Lower leg skin (tissue), 4 donors: ENCODE results near the gene FGG. TPM values are rescaled to one million over a fixed set of nuclear protein-coding genes. Genes with fewer than 3 reads are reported as not detected.

Experiments used
- DNase-seq, 2 donors: peaks; one replicate each; pipeline ENCODE4 v3.0.0-alpha.2; 2019; ENCODE audit warnings: low spot score in 2 of 2
- H3K4me3 ChIP-seq: fragments of 200-600 bp; sonication (generic); 2 replicates; pipeline ENCODE4 v1.5.1; 2017; ENCODE audit warnings: mild to moderate bottlenecking, low read depth; ENCODE audit not compliant: poor library complexity, severe bottlenecking
- POLR2A ChIP-seq, 2 donors: fragments of 450-650 bp; IDR thresholded peaks; one replicate each; pipeline ENCODE4 v1.6.1; 2016 to 2017; ENCODE audit warnings: antibody characterized with exemption in 2 of 2, mild to moderate bottlenecking in 1 of 2, moderate library complexity in 1 of 2
- WGBS, 2 donors: methylation state at CpG; one replicate each; pipeline ENCODE4 v1.1.5; 2018; 5-methylcytosine and 5-hydroxymethylcytosine counted together
- intact Hi-C: fragments of 100-400 bp; cut with DNase I; formaldehyde crosslinking; loops from one replicate; pipeline ENCODE4 v1.15.0; 2023; ENCODE audit warnings: low total_unique reads
- total RNA-seq, 4 donors: library from RNA; depleted of rRNA; stranded (reverse); fragments of >200 nt; gene quantifications; one replicate each; pipeline ENCODE4 v1.1.0, GENCODE V29; 2016
- TF ChIP-seq, protein P1 (sequence below), 3 donors: fragments of 450-650 bp; IDR thresholded peaks; one replicate each; pipeline ENCODE4 v1.5.1; 2016; ENCODE audit warnings: antibody characterized with exemption in 3 of 3, mild to moderate bottlenecking in 3 of 3, moderate library complexity in 2 of 3

The FGG gene
- total RNA-seq, 4 donors from 2014 or later = not detected

DNA sequence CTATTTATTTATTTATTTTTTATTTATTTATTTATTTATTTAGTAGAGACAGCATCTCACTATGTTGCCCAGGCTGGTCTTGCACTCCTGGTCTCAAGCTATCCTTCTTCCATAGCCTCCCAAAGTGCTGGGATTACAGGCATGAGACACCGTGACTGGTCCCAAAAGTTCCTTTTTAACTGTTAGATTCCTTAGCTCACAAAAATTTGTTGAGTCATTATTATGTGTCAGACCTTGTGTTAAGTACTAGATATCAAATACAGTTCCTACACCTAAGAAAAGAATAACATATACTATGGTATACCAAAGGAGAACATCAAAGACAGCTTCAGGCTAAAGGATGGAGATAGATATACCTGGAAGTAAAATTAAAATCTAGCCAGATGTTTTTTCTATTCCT is 33.5 kb downstream of the FGG start:
- TF ChIP-seq, protein P1, sequence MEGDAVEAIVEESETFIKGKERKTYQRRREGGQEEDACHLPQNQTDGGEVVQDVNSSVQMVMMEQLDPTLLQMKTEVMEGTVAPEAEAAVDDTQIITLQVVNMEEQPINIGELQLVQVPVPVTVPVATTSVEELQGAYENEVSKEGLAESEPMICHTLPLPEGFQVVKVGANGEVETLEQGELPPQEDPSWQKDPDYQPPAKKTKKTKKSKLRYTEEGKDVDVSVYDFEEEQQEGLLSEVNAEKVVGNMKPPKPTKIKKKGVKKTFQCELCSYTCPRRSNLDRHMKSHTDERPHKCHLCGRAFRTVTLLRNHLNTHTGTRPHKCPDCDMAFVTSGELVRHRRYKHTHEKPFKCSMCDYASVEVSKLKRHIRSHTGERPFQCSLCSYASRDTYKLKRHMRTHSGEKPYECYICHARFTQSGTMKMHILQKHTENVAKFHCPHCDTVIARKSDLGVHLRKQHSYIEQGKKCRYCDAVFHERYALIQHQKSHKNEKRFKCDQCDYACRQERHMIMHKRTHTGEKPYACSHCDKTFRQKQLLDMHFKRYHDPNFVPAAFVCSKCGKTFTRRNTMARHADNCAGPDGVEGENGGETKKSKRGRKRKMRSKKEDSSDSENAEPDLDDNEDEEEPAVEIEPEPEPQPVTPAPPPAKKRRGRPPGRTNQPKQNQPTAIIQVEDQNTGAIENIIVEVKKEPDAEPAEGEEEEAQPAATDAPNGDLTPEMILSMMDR (IDR thresholded peaks at IDR 0.05) = no peak
- TF ChIP-seq POLR2A (IDR thresholded peaks at IDR 0.05) = no peak
- intact Hi-C loops = no loop called here
- no peak overlapping the region for H3K4me3 ChIP-seq
- 55 to 86% methylated on average over 1 of the region's 1 CpG for WGBS, 2 donors
- DNase-seq = no peak

DNA sequence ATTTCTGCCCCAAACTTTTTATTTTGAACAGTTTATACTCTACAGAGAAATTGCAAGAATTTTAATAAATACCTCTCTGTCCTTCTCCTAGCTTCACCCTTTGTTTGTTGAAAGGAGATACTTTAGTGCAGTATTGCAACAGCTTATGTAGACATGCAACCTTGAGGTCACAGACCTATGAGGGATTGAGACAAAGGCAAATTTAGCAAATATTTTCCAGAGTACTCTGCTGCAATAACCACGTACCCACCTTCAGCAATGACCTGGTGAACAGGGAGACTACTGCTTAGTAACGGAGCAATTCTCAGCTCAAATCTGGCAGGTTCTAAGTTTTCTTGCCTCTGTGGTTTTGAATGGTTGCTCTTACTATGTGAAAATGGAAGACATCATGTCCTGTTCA is 35.1 kb downstream of the FGG start:
- intact Hi-C loops = no loop called here
- TF ChIP-seq, protein P1 (IDR thresholded peaks at IDR 0.05) = no peak
- TF ChIP-seq POLR2A (IDR thresholded peaks at IDR 0.05) = no peak
- no peak for DNase-seq
- 64 to 72% methylated on average over 2 of the region's 2 CpGs for WGBS, 2 donors
- H3K4me3 ChIP-seq = no peak overlapping the region

DNA sequence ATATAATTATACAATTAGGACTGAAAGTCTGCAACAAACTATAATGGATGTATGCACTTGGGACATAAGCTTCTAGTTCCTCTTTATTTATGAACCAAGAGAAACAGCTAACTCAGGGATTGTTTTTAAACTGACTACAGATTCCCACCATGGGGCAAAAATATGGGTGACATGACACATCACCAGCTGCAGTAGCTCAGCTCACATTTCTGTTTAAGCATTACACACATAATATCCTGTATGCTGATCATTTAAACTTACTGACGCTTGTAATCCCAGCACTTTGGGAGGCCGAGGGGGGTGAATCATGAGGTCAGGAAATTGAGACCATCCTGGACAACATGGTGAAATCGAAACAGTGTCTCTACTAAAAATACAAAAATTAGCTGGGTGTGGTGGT is 38.1 kb downstream of the FGG start:
- H3K4me3 ChIP-seq = no peak overlapping the region
- intact Hi-C loops = no loop called here
- DNase-seq = no peak
- no peak for TF ChIP-seq POLR2A (IDR thresholded peaks at IDR 0.05)
- TF ChIP-seq, protein P1 (IDR thresholded peaks at IDR 0.05) = no peak
- WGBS, 2 donors = 75 to 82% methylated on average over 3 of the region's 3 CpGs

DNA sequence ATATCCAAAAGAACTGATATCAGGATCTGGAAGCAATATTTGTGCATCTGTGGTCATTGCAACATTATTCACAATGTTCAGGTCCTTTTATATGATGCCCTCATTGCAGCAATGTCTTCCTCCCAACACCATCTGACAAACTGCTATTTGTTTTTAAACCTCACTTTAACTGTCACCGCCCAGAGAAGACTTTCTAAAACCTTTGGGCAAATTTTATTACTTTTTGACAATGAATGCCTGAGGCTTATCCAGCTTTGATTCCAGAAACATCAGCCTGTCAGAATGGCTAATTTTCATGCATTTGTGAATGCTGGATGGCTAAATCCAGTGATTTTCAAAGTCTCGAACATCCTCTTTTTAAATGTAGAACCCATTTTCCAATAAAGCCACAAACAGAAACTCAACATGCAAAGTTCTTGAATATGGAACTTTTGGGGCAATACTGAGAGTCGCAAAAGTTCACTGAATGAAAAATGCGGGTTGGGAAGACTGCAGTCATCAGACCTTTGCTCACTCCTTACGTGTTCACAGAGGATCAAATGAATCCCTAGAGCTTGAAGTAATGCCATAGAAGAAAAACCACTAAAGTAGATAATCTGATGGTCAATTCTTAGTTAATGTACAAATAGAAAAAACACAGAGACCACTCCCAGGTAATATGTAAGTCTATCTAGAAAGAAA is 39.1 kb downstream of the FGG start:
- DNase-seq = no peak
- intact Hi-C loops = no loop called here
- no peak overlapping the region for H3K4me3 ChIP-seq
- WGBS, 2 donors = 81 to 82% methylated on average over 5 of the region's 5 CpGs
- TF ChIP-seq POLR2A (IDR thresholded peaks at IDR 0.05) = no peak
- TF ChIP-seq, protein P1 (IDR thresholded peaks at IDR 0.05) = no peak

DNA sequence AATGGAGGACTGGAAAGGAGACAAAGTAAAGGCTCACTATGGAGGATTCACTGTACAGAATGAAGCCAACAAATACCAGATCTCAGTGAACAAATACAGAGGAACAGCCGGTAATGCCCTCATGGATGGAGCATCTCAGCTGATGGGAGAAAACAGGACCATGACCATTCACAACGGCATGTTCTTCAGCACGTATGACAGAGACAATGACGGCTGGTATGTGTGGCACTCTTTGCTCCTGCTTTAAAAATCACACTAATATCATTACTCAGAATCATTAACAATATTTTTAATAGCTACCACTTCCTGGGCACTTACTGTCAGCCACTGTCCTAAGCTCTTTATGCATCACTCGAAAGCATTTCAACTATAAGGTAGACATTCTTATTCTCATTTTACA is 42.9 kb downstream of the FGG start:
- TF ChIP-seq POLR2A (IDR thresholded peaks at IDR 0.05) = no peak
- TF ChIP-seq, protein P1 (IDR thresholded peaks at IDR 0.05) = no peak
- no peak overlapping the region for H3K4me3 ChIP-seq
- 90 to 92% methylated on average over 5 of the region's 5 CpGs for WGBS, 2 donors
- no peak for DNase-seq
- intact Hi-C loops = no loop called here

DNA sequence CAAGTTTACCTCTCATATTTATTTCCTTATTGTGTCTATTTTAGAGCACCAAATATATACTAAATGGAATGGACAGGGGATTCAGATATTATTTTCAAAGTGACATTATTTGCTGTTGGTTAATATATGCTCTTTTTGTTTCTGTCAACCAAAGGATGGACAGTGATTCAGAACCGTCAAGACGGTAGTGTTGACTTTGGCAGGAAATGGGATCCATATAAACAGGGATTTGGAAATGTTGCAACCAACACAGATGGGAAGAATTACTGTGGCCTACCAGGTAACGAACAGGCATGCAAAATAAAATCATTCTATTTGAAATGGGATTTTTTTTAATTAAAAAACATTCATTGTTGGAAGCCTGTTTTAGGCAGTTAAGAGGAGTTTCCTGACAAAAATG is 43.4 kb downstream of the FGG start:
- no peak overlapping the region for H3K4me3 ChIP-seq
- TF ChIP-seq, protein P1 (IDR thresholded peaks at IDR 0.05) = no peak
- no peak for TF ChIP-seq POLR2A (IDR thresholded peaks at IDR 0.05)
- WGBS, 2 donors = 31 to 41% methylated on average over 3 of the region's 3 CpGs
- intact Hi-C loops = no loop called here
- DNase-seq = no peak
